Caco-2 (cell line): ENCODE data around the gene MAP4K3. TPM values are rescaled to one million over a fixed set of nuclear protein-coding genes. Genes with fewer than 3 reads are reported as not detected.

Source experiments
- BruUV-seq: library from RNA; stranded (reverse); fragments of 400-500 nt; replicated peaks from 2 replicates; lab custom pipeline; 2021; lab: Mats Ljungman, UMichigan
- CTCF ChIA-PET: fragments of 300-600 bp; sonication (Branson Sonifier 250); formaldehyde crosslinking; loops from one replicate; lab custom pipeline; 2022; ENCODE audit warnings: antibody characterized with exemption; lab: Charles Lee
- POLR2A ChIA-PET: fragments of 300-600 bp; sonication (Branson Sonifier 250); formaldehyde crosslinking; loops from one replicate; lab custom pipeline; 2022; ENCODE audit warnings: antibody characterized with exemption; lab: Charles Lee
- DNase-seq, 2 experiments: peaks; one replicate each; pipeline versions ENCODE4 v3.0.0 to v3.0.0-alpha.2; 2020 to 2022
- H3K27me3 ChIP-seq: replicated peaks from 2 replicates; pipeline ENCODE4 v1.6.0; 2011; ENCODE audit warnings: low read length; ENCODE audit not compliant: control insufficient read depth, insufficient read depth
- H3K36me3 ChIP-seq: 2 replicates; pipeline ENCODE4 v1.5.1; 2011; ENCODE audit warnings: low read length; ENCODE audit not compliant: control insufficient read depth, insufficient read depth
- H3K4me1 ChIP-seq: fragments of 250-450 bp; sonication (Bioruptor Pico); 2 replicates; pipeline ENCODE4 v1.5.1; 2020; ENCODE audit warnings: mild to moderate bottlenecking
- H3K4me3 ChIP-seq: 2 replicates; pipeline ENCODE4 v1.5.1; 2011; ENCODE audit warnings: low read depth, mild to moderate bottlenecking, control low read depth, low read length
- H3K9me3 ChIP-seq: fragments of 250-450 bp; sonication (Bioruptor Pico); 2 replicates; pipeline ENCODE4 v1.5.1; 2020; ENCODE audit warnings: mild to moderate bottlenecking, moderate library complexity
- H3K27ac Mint-ChIP-seq: one replicate; pipeline ENCODE4 v1.8.0; 2022; ENCODE audit warnings: mixed read lengths; ENCODE audit not compliant: unreplicated experiment
- H3K27me3 Mint-ChIP-seq: one replicate; pipeline ENCODE4 v1.8.0; 2022; ENCODE audit warnings: mixed read lengths; ENCODE audit not compliant: insufficient read depth, unreplicated experiment
- H3K36me3 Mint-ChIP-seq: one replicate; pipeline ENCODE4 v1.8.0; 2022; ENCODE audit warnings: mild to moderate bottlenecking, mixed read lengths; ENCODE audit not compliant: insufficient read depth, unreplicated experiment
- H3K4me1 Mint-ChIP-seq: one replicate; pipeline ENCODE4 v1.8.0; 2022; ENCODE audit warnings: low read depth, mixed read lengths; ENCODE audit not compliant: unreplicated experiment
- H3K4me3 Mint-ChIP-seq: one replicate; pipeline ENCODE4 v1.8.0; 2022; ENCODE audit warnings: mild to moderate bottlenecking, moderate library complexity, mixed read lengths; ENCODE audit not compliant: unreplicated experiment
- H3K9me3 Mint-ChIP-seq: one replicate; pipeline ENCODE4 v1.8.0; 2022; ENCODE audit warnings: mixed read lengths; ENCODE audit not compliant: unreplicated experiment
- CTCF ChIP-seq, 2 experiments: fragments of 200-600 bp in 1 of 2; IDR thresholded peaks; 1 replicate in 1 of 2; 2 replicates in 1 of 2; pipeline versions ENCODE4 v1.5.1 to v1.8.0; 2011 to 2022; ENCODE audit warnings: antibody characterized with exemption in 1 of 2, control low read depth in 1 of 2, inconsistent platforms in 1 of 2, low read depth in 1 of 2, low read length in 1 of 2, mild to moderate bottlenecking in 1 of 2, moderate library complexity in 1 of 2; ENCODE audit not compliant: insufficient read depth in 1 of 2, severe bottlenecking in 1 of 2, unreplicated experiment in 1 of 2
- intact Hi-C: fragments of 100-400 bp; cut with micrococcal nuclease; formaldehyde crosslinking; loops from one replicate; pipeline ENCODE4 v1.10.0; 2022; ENCODE audit not compliant: unreplicated experiment
- total RNA-seq: library from RNA; stranded (reverse); gene quantifications from 2 replicates; pipeline ENCODE4 v1.2.3, GENCODE V29; 2022

MAP4K3 gene
- total RNA-seq, 1 experiment from 2014 or later, result 46.1 TPM

GRCh38 chr2:39416140-39416539, 20.9 kb downstream of the MAP4K3 start:
- no peaks in the 10 kb centered on the region for H3K36me3 Mint-ChIP-seq
- intact Hi-C loops, result no loop called here
- no peaks in the 10 kb centered on the region for H3K9me3 ChIP-seq
- no peaks in the 10 kb centered on the region for H3K27me3 ChIP-seq
- no peak for DNase-seq
- H3K27me3 Mint-ChIP-seq, result no peaks in the 10 kb centered on the region
- no peak overlapping the region for H3K4me3 Mint-ChIP-seq
- no peak for TF ChIP-seq CTCF (IDR thresholded peaks at IDR 0.05; ENCODE audit: insufficient read depth in 1 of 2, low read depth in 1 of 2, low read length in 1 of 2, severe bottlenecking in 1 of 2, unreplicated experiment in 1 of 2)
- ChIA-PET CTCF (no interaction called here), POLR2A (no interaction called here)
- H3K4me1 Mint-ChIP-seq, result peaks cover 12% of the 10 kb centered on the region
- no peaks in the 10 kb centered on the region for H3K9me3 Mint-ChIP-seq
- no peaks in the 10 kb centered on the region; the same call in 1 of the 2 replicates for H3K36me3 ChIP-seq
- no TSS peak for BruUV-seq
- H3K4me3 ChIP-seq, result no peak overlapping the region
- 0 out of 2 replicates have a peak, but pooled peaks cover 5% of the 10 kb centered on the region for H3K4me1 ChIP-seq
- no peak overlapping the region for H3K27ac Mint-ChIP-seq

- no TSS peak for BruUV-seq
Measured at GRCh38 chr2:39413063-39413737, 23.9 kb downstream of the MAP4K3 start.

More at GRCh38 chr2:39413063-39413737, 23.9 kb downstream of the MAP4K3 start:
- no peak overlapping the region for H3K4me3 Mint-ChIP-seq
- Histone ChIP-seq H3K36me3 (no peaks in the 10 kb centered on the region; the same call in 1 of the 2 replicates), H3K4me3 (no peak overlapping the region), H3K9me3 (no peaks in the 10 kb centered on the region), H3K27me3 (no peaks in the 10 kb centered on the region), H3K4me1 (peaks cover 11% of the 10 kb centered on the region)
- H3K4me1 Mint-ChIP-seq, result peaks cover 27% of the 10 kb centered on the region
- no peaks in the 10 kb centered on the region for H3K9me3 Mint-ChIP-seq
- intact Hi-C loops, result no loop called here
- no peaks in the 10 kb centered on the region for H3K36me3 Mint-ChIP-seq
- TF ChIP-seq CTCF (IDR thresholded peaks at IDR 0.05; ENCODE audit: insufficient read depth in 1 of 2, low read depth in 1 of 2, low read length in 1 of 2, severe bottlenecking in 1 of 2, unreplicated experiment in 1 of 2), result no peak
- POLR2A ChIA-PET, result interaction anchor here (0.6 kb wide), 1 partner anchor 662 kb away, joined by 4 read pairs; the partner anchor contains the start of gene SRSF7
- H3K27me3 Mint-ChIP-seq, result no peaks in the 10 kb centered on the region
- H3K27ac Mint-ChIP-seq, result no peak overlapping the region
- no peak for DNase-seq
- CTCF ChIA-PET, result no interaction called here
